ENCODE measurements around the gene ABCG1.
A peak's percentile ranks its signal among the peaks of the same experiment; 100 is the strongest.

The ABCG1 gene

GRCh38 chr21:42291003-42291750 lies 72.2 kb downstream of the ABCG1 start:
- TF ChIP-seq GATA1 (IDR thresholded peaks at IDR 0.05; ENCODE audit: low read depth, low read length) (no peak), POLR2A (IDR thresholded peaks at IDR 0.05; ENCODE audit: low read length) (no peak)
- DNase-seq = no peak

- DNase-seq = peak in 1 of 2 experiments; percentile 46
- TF ChIP-seq GATA1 (IDR thresholded peaks at IDR 0.05; ENCODE audit: low read depth, low read length) (no peak), POLR2A (IDR thresholded peaks at IDR 0.05; ENCODE audit: low read length) (no peak)
Measured at GRCh38 chr21:42291751-42292562, 73.0 kb downstream of the ABCG1 start.

- DNase-seq = peak; percentile 24 to 27
Measured at GRCh38 chr21:42292563-42293142, 73.7 kb downstream of the ABCG1 start.

- TF ChIP-seq GATA1 (IDR thresholded peaks at IDR 0.05; ENCODE audit: low read depth, low read length) (no peak), POLR2A (IDR thresholded peaks at IDR 0.05; ENCODE audit: low read length) (no peak)
- DNase-seq = no peak
Measured at GRCh38 chr21:42293649-42294272, 74.8 kb downstream of the ABCG1 start.

GRCh38 chr21:42294273-42294880 lies 75.4 kb downstream of the ABCG1 start:
- TF ChIP-seq POLR2A (IDR thresholded peaks at IDR 0.05; ENCODE audit: low read length) (no peak), GATA1 (IDR thresholded peaks at IDR 0.05; ENCODE audit: low read depth, low read length) (no peak)
- DNase-seq = no peak

GRCh38 chr21:42295845-42296244 lies 76.9 kb downstream of the ABCG1 start:
- TF ChIP-seq POLR2A (IDR thresholded peaks at IDR 0.05; ENCODE audit: low read length) (no peak), GATA1 (IDR thresholded peaks at IDR 0.05; ENCODE audit: low read depth, low read length) (no peak)
- DNase-seq = no peak

GRCh38 chr21:42296501-42296900 lies 77.6 kb downstream of the ABCG1 start:
- no peak for TF ChIP-seq GATA1 (IDR thresholded peaks at IDR 0.05; ENCODE audit: low read depth, low read length)
- TF ChIP-seq POLR2A (IDR thresholded peaks at IDR 0.05; ENCODE audit: low read length) = no peak
- DNase-seq = no peak

GRCh38 chr21:42297377-42297776 lies 78.4 kb downstream of the ABCG1 start:
- no peak for TF ChIP-seq POLR2A (IDR thresholded peaks at IDR 0.05; ENCODE audit: low read length)

GRCh38 chr21:42298237-42298636 lies 79.3 kb downstream of the ABCG1 start:
- DNase-seq = no peak
- TF ChIP-seq GATA1 (IDR thresholded peaks at IDR 0.05; ENCODE audit: low read depth, low read length) = no peak

More at GRCh38 chr21:42297377-42297776, 78.4 kb downstream of the ABCG1 start:
- no peak for DNase-seq

GRCh38 chr21:42298657-42299056 lies 79.7 kb downstream of the ABCG1 start:
- TF ChIP-seq POLR2A (IDR thresholded peaks at IDR 0.05; ENCODE audit: low read length) = no peak
- TF ChIP-seq GATA1 (IDR thresholded peaks at IDR 0.05; ENCODE audit: low read depth, low read length) = no peak
- DNase-seq = no peak

GRCh38 chr21:42299324-42300044 lies 80.5 kb downstream of the ABCG1 start:
- DNase-seq = no peak
- TF ChIP-seq GATA1 (IDR thresholded peaks at IDR 0.05; ENCODE audit: low read depth, low read length) (no peak), POLR2A (IDR thresholded peaks at IDR 0.05; ENCODE audit: low read length) (no peak)

GRCh38 chr21:42300045-42300583 lies 81.2 kb downstream of the ABCG1 start:
- TF ChIP-seq POLR2A (IDR thresholded peaks at IDR 0.05; ENCODE audit: low read length) = no peak
- TF ChIP-seq GATA1 (IDR thresholded peaks at IDR 0.05; ENCODE audit: low read depth, low read length) = no peak
- DNase-seq = no peak

GRCh38 chr21:42300956-42301355 lies 82.0 kb downstream of the ABCG1 start:
- TF ChIP-seq POLR2A (IDR thresholded peaks at IDR 0.05; ENCODE audit: low read length) = no peak
- no peak for TF ChIP-seq GATA1 (IDR thresholded peaks at IDR 0.05; ENCODE audit: low read depth, low read length)
- no peak for DNase-seq
